ENCODE data around the gene GLUL.

DNA sequence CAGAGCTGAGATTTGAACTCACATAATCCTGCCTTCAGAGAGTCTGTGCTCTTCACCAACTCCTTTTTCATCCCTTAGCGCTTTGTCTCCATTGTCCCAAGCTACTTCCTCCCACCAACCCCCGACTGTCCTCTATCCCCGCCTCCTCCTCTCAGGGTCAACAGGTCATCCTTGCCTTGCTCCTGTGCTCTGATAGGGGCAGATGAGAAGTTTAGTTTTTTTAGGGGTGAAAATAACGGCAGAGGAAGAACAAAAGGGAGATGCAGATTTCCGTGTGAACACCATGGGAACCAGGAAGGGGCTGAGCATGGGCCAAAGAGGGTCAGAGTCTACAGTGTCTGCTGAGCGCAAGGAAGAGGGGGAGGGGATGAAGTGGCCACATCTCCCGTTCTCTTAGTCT, 31.9 kb downstream of the GLUL start:
- TF ChIP-seq POLR2A (IDR thresholded peaks at IDR 0.05; ENCODE audit: low read depth, low read length), result no peak
- no peak for TF ChIP-seq POLR2AphosphoS5 (IDR thresholded peaks at IDR 0.05; ENCODE audit: low read depth, low read length)

Measured in GM12891 (cell line).